HEK293 (cell line): ENCODE measurements around the gene SEC22C.

Experiments used
- CTCF ChIA-PET: fragments of 350-600 bp; formaldehyde crosslinking; extraction: SDS; loops from one replicate; lab custom pipeline; 2021; ENCODE audit warnings: antibody characterized with exemption; lab: Yijun Ruan, JAX
- POLR2A ChIA-PET: fragments of 300-600 bp; formaldehyde crosslinking; extraction: SDS; loops from one replicate; lab custom pipeline; 2020; ENCODE audit warnings: antibody characterized with exemption, inconsistent platforms; lab: Yijun Ruan, JAX
- H3K27ac ChIP-seq: fragments of 200-500 bp; sonication (Bioruptor generic); 2 replicates; pipeline ENCODE4 v1.5.1; 2014; ENCODE audit warnings: low read depth, low read length, control low read depth, inconsistent platforms; ENCODE audit errors: extremely low read depth
- H3K36me3 ChIP-seq, 2 experiments: fragments of 200-500 bp in 1 of 2; sonication (Bioruptor generic) in 1 of 2; 1 replicate in 1 of 2; 2 replicates in 1 of 2; pipeline ENCODE4 v1.5.1; 2014 to 2017; ENCODE audit warnings: inconsistent platforms in 2 of 2, low read length in 2 of 2; ENCODE audit not compliant: control insufficient read depth in 2 of 2, insufficient read depth in 1 of 2
- H3K4me1 ChIP-seq: fragments of 200-500 bp; sonication (Bioruptor generic); 2 replicates; pipeline ENCODE4 v1.5.1; 2014; ENCODE audit warnings: mild to moderate bottlenecking, low read length, inconsistent platforms; ENCODE audit not compliant: control insufficient read depth, insufficient read depth
- H3K4me3 ChIP-seq: 2 replicates; pipeline ENCODE4 v1.5.1; 2011; ENCODE audit warnings: low read depth, mild to moderate bottlenecking, control low read depth, low read length, moderate library complexity
- H3K9me3 ChIP-seq: fragments of 200-500 bp; sonication (Bioruptor generic); 2 replicates; pipeline ENCODE4 v1.5.1; 2014; ENCODE audit warnings: low read depth, low read length, inconsistent platforms; ENCODE audit not compliant: control insufficient read depth, insufficient read depth
- KLF9 ChIP-seq: fragments of 450-650 bp; formaldehyde crosslinking; IDR thresholded peaks from 2 replicates; pipeline ENCODE4 v1.5.1; 2016; ENCODE audit warnings: missing biosample characterization, missing genetic modification characterization, low read depth
- PATZ1 ChIP-seq: fragments of 450-650 bp; formaldehyde crosslinking; IDR thresholded peaks from 2 replicates; pipeline ENCODE4 v1.5.1; 2016; ENCODE audit warnings: missing biosample characterization, missing genetic modification characterization
- PRDM4 ChIP-seq: fragments of 450-650 bp; formaldehyde crosslinking; IDR thresholded peaks from 2 replicates; pipeline ENCODE4 v1.5.1; 2017; ENCODE audit warnings: missing biosample characterization, missing genetic modification characterization
- SALL2 ChIP-seq: fragments of 450-650 bp; formaldehyde crosslinking; IDR thresholded peaks from 2 replicates; pipeline ENCODE4 v1.5.0; 2017; ENCODE audit warnings: missing biosample characterization, mild to moderate bottlenecking, missing genetic modification characterization, borderline replicate concordance
- YY2 ChIP-seq: fragments of 450-650 bp; formaldehyde crosslinking; IDR thresholded peaks from 2 replicates; pipeline ENCODE4 v1.5.1; 2016; ENCODE audit warnings: missing biosample characterization, missing genetic modification characterization
- ZNF148 ChIP-seq: fragments of 450-650 bp; formaldehyde crosslinking; IDR thresholded peaks from 2 replicates; pipeline ENCODE4 v1.5.0; 2017; ENCODE audit warnings: missing biosample characterization, missing genetic modification characterization, borderline replicate concordance
- ZNF248 ChIP-seq: fragments of 450-650 bp; formaldehyde crosslinking; IDR thresholded peaks from 2 replicates; pipeline ENCODE4 v1.5.1; 2017; ENCODE audit warnings: missing biosample characterization, missing genetic modification characterization
- ZNF266 ChIP-seq: fragments of 450-650 bp; formaldehyde crosslinking; IDR thresholded peaks from 2 replicates; pipeline ENCODE4 v1.5.1; 2016; ENCODE audit warnings: missing biosample characterization, missing genetic modification characterization, low read depth
- ZNF433 ChIP-seq: fragments of 450-650 bp; formaldehyde crosslinking; IDR thresholded peaks from 2 replicates; pipeline ENCODE4 v1.5.1; 2016; ENCODE audit warnings: missing biosample characterization, missing genetic modification characterization, low read depth
- ZNF777 ChIP-seq: fragments of 450-650 bp; formaldehyde crosslinking; IDR thresholded peaks from 2 replicates; pipeline ENCODE4 v1.5.1; 2017; ENCODE audit warnings: missing biosample characterization, missing genetic modification characterization, borderline replicate concordance
- ZNF785 ChIP-seq: fragments of 450-650 bp; formaldehyde crosslinking; IDR thresholded peaks from 2 replicates; pipeline ENCODE4 v1.5.1; 2016; ENCODE audit warnings: missing biosample characterization, missing genetic modification characterization
- TF ChIP-seq, protein P1 (sequence below): fragments of 450-650 bp; formaldehyde crosslinking; conservative IDR thresholded peaks from 2 replicates; pipeline ENCODE4 v1.5.1; 2016; ENCODE audit warnings: low read depth, missing biosample characterization, missing genetic modification characterization
- TF ChIP-seq, protein P2 (sequence below): fragments of 450-650 bp; formaldehyde crosslinking; IDR thresholded peaks from 2 replicates; pipeline ENCODE4 v1.5.1; 2016; ENCODE audit warnings: missing biosample characterization, missing genetic modification characterization

SEC22C gene

DNA sequence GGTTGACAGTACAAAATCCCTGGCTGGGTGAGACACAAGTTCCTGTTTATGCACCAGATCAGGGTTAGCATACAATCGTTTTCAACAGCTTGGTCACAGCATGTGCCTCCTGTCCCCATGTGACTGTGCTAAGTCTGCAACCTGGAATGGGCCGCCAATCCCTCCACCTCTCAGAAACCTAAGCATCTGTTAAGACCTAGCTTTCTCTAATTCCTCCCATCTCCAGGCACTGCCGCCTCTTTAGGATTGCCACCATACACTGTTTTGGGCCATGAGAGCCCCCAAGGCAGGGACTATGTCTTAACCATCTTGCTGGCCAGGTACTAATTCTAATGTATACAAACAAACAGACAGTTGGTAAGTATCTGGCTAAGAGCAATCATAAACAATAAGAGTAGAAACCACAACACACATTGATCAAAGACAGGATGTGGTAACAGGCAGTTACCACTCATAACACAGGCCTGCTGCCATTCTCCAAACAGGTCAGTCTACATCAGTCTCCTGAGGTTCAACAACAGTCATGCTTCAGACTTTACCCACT is 25.6 kb downstream of the SEC22C start (continued):
- TF ChIP-seq PATZ1 (tag by site-specific recombination): no peak
- TF ChIP-seq PRDM4 (tag by site-specific recombination): no peak
- no peak for TF ChIP-seq KLF9 (tag by site-specific recombination)
- TF ChIP-seq, protein P1, sequence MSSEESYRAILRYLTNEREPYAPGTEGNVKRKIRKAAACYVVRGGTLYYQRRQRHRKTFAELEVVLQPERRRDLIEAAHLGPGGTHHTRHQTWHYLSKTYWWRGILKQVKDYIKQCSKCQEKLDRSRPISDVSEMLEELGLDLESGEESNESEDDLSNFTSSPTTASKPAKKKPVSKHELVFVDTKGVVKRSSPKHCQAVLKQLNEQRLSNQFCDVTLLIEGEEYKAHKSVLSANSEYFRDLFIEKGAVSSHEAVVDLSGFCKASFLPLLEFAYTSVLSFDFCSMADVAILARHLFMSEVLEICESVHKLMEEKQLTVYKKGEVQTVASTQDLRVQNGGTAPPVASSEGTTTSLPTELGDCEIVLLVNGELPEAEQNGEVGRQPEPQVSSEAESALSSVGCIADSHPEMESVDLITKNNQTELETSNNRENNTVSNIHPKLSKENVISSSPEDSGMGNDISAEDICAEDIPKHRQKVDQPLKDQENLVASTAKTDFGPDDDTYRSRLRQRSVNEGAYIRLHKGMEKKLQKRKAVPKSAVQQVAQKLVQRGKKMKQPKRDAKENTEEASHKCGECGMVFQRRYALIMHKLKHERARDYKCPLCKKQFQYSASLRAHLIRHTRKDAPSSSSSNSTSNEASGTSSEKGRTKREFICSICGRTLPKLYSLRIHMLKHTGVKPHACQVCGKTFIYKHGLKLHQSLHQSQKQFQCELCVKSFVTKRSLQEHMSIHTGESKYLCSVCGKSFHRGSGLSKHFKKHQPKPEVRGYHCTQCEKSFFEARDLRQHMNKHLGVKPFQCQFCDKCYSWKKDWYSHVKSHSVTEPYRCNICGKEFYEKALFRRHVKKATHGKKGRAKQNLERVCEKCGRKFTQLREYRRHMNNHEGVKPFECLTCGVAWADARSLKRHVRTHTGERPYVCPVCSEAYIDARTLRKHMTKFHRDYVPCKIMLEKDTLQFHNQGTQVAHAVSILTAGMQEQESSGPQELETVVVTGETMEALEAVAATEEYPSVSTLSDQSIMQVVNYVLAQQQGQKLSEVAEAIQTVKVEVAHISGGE (tag by site-specific recombination): no peak
- TF ChIP-seq ZNF433 (tag by site-specific recombination): no peak
- no peak for TF ChIP-seq ZNF266
- no peak for TF ChIP-seq ZNF777 (tag by site-specific recombination)
- no peak for TF ChIP-seq ZNF148 (tag by site-specific recombination)
- TF ChIP-seq SALL2: no peak

DNA sequence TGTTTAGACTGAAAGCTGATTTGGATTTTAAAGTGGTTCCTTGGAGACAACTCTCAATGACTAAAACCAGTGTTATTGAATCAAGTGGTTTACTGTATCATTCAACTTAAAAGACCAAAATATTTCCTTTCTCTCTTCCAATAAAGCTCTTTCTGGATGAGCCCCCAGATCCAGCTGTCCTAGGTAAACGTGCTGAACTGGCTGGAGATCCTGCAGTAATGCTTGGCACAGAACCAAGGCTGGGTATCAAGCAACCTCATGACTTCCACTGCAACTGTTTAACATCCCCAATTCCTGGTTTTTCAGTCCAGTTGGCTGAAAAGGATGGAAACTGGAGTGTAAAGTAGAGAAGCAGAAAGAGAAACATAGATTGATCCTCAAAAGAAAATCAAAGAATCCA is 28.9 kb downstream of the SEC22C start:
- H3K27ac ChIP-seq: no peak overlapping the region
- H3K4me1 ChIP-seq: no peaks in the 10 kb centered on the region
- peaks cover 29 to 86% of the 10 kb centered on the region in 2 experiments for H3K36me3 ChIP-seq
- CTCF ChIA-PET: interaction anchor here (0.6 kb wide), 2 partner anchors 14 to 61 kb away, joined by 3 to 4 read pairs; no protein-coding TSS in a partner anchor
- H3K4me3 ChIP-seq: no peak overlapping the region
- no peak for TF ChIP-seq ZNF248
- TF ChIP-seq ZNF785: no peak
- TF ChIP-seq, protein P2, sequence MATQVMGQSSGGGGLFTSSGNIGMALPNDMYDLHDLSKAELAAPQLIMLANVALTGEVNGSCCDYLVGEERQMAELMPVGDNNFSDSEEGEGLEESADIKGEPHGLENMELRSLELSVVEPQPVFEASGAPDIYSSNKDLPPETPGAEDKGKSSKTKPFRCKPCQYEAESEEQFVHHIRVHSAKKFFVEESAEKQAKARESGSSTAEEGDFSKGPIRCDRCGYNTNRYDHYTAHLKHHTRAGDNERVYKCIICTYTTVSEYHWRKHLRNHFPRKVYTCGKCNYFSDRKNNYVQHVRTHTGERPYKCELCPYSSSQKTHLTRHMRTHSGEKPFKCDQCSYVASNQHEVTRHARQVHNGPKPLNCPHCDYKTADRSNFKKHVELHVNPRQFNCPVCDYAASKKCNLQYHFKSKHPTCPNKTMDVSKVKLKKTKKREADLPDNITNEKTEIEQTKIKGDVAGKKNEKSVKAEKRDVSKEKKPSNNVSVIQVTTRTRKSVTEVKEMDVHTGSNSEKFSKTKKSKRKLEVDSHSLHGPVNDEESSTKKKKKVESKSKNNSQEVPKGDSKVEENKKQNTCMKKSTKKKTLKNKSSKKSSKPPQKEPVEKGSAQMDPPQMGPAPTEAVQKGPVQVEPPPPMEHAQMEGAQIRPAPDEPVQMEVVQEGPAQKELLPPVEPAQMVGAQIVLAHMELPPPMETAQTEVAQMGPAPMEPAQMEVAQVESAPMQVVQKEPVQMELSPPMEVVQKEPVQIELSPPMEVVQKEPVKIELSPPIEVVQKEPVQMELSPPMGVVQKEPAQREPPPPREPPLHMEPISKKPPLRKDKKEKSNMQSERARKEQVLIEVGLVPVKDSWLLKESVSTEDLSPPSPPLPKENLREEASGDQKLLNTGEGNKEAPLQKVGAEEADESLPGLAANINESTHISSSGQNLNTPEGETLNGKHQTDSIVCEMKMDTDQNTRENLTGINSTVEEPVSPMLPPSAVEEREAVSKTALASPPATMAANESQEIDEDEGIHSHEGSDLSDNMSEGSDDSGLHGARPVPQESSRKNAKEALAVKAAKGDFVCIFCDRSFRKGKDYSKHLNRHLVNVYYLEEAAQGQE (tag by site-specific recombination): 0 out of 2 replicates have a peak, but pooled peaks have one; percentile 24
- no peak for TF ChIP-seq YY2 (tag by site-specific recombination)
- POLR2A ChIA-PET: interaction anchor here (0.7 kb wide), 1 partner anchor 28 kb away, joined by 4 read pairs; no protein-coding TSS in a partner anchor
- H3K9me3 ChIP-seq: no peaks in the 10 kb centered on the region
